Activated B cell treated with CpG ODN at 0.5 μM for 24 hours (primary cell): ENCODE measurements around the gene CCDC88C. TPM values are rescaled to one million over a fixed set of nuclear protein-coding genes. Genes with fewer than 3 reads are reported as not detected.
A peak's percentile ranks its signal among the peaks of the same experiment; 100 is the strongest.

ENCODE experiments used
- ATAC-seq: fragments of 200-7000 bp; cut with Tn5 transposase; one replicate; pipeline ENCODE4 v1.10.0; 2021; ENCODE audit warnings: low read depth, mild to moderate bottlenecking, moderate library complexity
- CTCF ChIA-PET: fragments of 350-600 bp; sonication (Branson Sonifier 250); formaldehyde crosslinking; loops from one replicate; lab custom pipeline; 2021; ENCODE audit warnings: antibody characterized with exemption; lab: Charles Lee
- POLR2A ChIA-PET: fragments of 350-600 bp; sonication (Branson Sonifier 250); formaldehyde crosslinking; loops from one replicate; lab custom pipeline; 2021; ENCODE audit warnings: antibody characterized with exemption; lab: Charles Lee
- DNase-seq: peaks from one replicate; pipeline ENCODE4 v3.0.0; 2022
- H3K27ac Mint-ChIP-seq: one replicate; pipeline ENCODE4 v1.8.0; 2020; ENCODE audit warnings: mixed read lengths
- H3K27me3 Mint-ChIP-seq: one replicate; pipeline ENCODE4 v1.8.0; 2021; ENCODE audit warnings: mixed read lengths
- H3K36me3 Mint-ChIP-seq: one replicate; pipeline ENCODE4 v1.8.0; 2021; ENCODE audit warnings: low read depth, mixed read lengths
- H3K4me1 Mint-ChIP-seq: one replicate; pipeline ENCODE4 v1.8.0; 2021; ENCODE audit warnings: mixed read lengths
- H3K4me3 Mint-ChIP-seq: one replicate; pipeline ENCODE4 v1.8.0; 2020; ENCODE audit warnings: mild to moderate bottlenecking, mixed read lengths
- H3K9me3 Mint-ChIP-seq: one replicate; pipeline ENCODE4 v1.8.0; 2020; ENCODE audit warnings: mixed read lengths
- intact Hi-C: fragments of 100-400 bp; cut with micrococcal nuclease; formaldehyde crosslinking; loops from one replicate; pipeline ENCODE4 v1.15.1; 2024
- total RNA-seq: library from RNA; stranded (reverse); gene quantifications from 2 replicates; pipeline ENCODE4 v1.2.3, GENCODE V29; 2022
- TF ChIP-seq, protein P1 (sequence below): fragments of 200-600 bp; IDR thresholded peaks from one replicate; pipeline ENCODE4 v1.8.0; 2022; ENCODE audit warnings: antibody characterized with exemption, mild to moderate bottlenecking

The CCDC88C gene
- total RNA-seq, 1 donor from 2014 or later, result 164 TPM

- POLR2A ChIA-PET, result interaction anchor here (0.5 to 5.0 kb wide), 12 partner anchors 14 to 237 kb away, joined by 3 to 52 read pairs (median 5); partner anchors contain the start of genes CCDC88C and PPP4R3A
- Mint-ChIP-seq H3K36me3 (peaks cover 35% of the 10 kb centered on the region), H3K27ac (peak overlapping the region; percentile 85), H3K4me3 (peak overlapping the region; percentile 81), H3K27me3 (no peaks in the 10 kb centered on the region), H3K9me3 (no peaks in the 10 kb centered on the region), H3K4me1 (peaks cover 93% of the 10 kb centered on the region)
- CTCF ChIA-PET, result interaction anchor here (0.8 to 2.0 kb wide), 4 partner anchors 27 to 77 kb away, joined by 3 to 11 read pairs (median 4); no protein-coding TSS in a partner anchor
- DNase-seq, result no peak
- ATAC-seq, result peak; percentile 60
- TF ChIP-seq, protein P1, sequence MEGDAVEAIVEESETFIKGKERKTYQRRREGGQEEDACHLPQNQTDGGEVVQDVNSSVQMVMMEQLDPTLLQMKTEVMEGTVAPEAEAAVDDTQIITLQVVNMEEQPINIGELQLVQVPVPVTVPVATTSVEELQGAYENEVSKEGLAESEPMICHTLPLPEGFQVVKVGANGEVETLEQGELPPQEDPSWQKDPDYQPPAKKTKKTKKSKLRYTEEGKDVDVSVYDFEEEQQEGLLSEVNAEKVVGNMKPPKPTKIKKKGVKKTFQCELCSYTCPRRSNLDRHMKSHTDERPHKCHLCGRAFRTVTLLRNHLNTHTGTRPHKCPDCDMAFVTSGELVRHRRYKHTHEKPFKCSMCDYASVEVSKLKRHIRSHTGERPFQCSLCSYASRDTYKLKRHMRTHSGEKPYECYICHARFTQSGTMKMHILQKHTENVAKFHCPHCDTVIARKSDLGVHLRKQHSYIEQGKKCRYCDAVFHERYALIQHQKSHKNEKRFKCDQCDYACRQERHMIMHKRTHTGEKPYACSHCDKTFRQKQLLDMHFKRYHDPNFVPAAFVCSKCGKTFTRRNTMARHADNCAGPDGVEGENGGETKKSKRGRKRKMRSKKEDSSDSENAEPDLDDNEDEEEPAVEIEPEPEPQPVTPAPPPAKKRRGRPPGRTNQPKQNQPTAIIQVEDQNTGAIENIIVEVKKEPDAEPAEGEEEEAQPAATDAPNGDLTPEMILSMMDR, result no peak
- intact Hi-C loops, result loop anchor here (1.0 kb wide), 1 partner anchor 22 kb away; no protein-coding TSS in a partner anchor
Measured at GRCh38 chr14:91350813-91351511, 66.7 kb downstream of the CCDC88C start.

DNA sequence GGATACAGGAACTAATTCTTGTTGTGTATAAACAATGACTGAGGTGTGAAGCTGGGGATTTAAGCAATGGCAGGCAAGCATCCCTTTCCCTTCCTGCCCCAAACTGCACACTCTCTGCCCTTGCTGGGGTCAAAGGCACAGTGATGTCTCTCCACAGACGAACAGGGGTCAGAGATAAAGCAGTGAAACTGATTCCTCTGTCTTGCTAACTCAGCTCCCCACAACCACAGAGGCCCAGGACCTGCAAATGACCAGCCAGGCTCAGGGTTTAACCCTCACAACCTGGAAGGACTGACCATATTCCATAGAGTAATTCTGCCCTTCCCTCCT is 67.2 kb downstream of the CCDC88C start:
- intact Hi-C loops, result no loop called here
- Mint-ChIP-seq H3K4me3 (peak overlapping the region; percentile 81), H3K27me3 (no peaks in the 10 kb centered on the region), H3K27ac (peak overlapping the region; percentile 85), H3K9me3 (no peaks in the 10 kb centered on the region), H3K4me1 (peaks cover 93% of the 10 kb centered on the region), H3K36me3 (peaks cover 38% of the 10 kb centered on the region)
- DNase-seq (no peak), ATAC-seq (no peak)
- ChIA-PET CTCF (interaction anchor here (0.8 to 2.0 kb wide), 5 partner anchors 19 to 77 kb away, joined by 3 to 11 read pairs (median 3); no protein-coding TSS in a partner anchor), POLR2A (interaction anchor here (0.5 to 5.0 kb wide), 12 partner anchors 14 to 236 kb away, joined by 3 to 52 read pairs (median 10); partner anchors contain the start of genes CCDC88C and PPP4R3A)
- TF ChIP-seq, protein P1, result no peak

DNA sequence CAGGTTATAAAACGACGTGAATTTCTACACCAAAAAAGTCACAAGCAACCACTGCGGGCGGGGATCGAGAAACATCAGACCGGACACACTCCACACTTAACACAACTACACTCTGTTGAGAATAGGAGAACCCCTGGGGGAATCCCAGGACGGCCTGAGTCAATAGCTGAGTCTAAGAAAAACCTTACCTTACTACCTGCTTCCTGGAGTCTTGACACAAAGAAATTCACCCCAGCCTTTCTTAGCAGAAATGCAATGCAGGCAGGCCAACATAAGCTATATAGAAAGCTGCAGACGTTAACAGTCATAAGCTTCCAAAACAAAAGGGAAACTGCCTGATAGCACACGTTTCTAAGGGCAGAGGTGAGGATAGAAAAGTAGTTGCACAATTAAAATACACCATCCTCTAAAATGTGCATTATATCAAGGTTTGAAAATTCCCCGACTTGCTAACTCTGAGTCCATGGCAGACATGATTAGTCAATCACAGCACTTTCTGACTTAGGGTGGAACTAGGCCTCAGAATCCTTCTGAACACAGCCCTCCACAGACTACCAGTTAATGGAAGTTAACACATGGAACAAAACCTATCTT is 68.0 kb downstream of the CCDC88C start:
- Mint-ChIP-seq H3K27me3 (no peaks in the 10 kb centered on the region), H3K4me3 (peak overlapping the region; percentile 62), H3K27ac (peak overlapping the region; percentile 79), H3K36me3 (peaks cover 31% of the 10 kb centered on the region), H3K9me3 (no peaks in the 10 kb centered on the region), H3K4me1 (peaks cover 92% of the 10 kb centered on the region)
- CTCF ChIA-PET, result interaction anchor here (1.0 to 2.0 kb wide), 4 partner anchors 18 to 68 kb away, joined by 3 to 11 read pairs (median 4); partner anchors contain the start of gene CCDC88C
- DNase-seq, result no peak
- POLR2A ChIA-PET, result interaction anchor here (0.9 to 5.0 kb wide), 11 partner anchors 15 to 67 kb away, joined by 4 to 52 read pairs (median 14); partner anchors contain the start of gene CCDC88C
- TF ChIP-seq, protein P1, result no peak
- ATAC-seq, result peak; percentile 55
- intact Hi-C loops, result loop anchor here (1.0 kb wide), 2 partner anchors 25 to 67 kb away; no protein-coding TSS in a partner anchor

- H3K9me3 Mint-ChIP-seq, result no peaks in the 10 kb centered on the region
- H3K27ac Mint-ChIP-seq, result peak overlapping the region; percentile 79
- peaks cover 28% of the 10 kb centered on the region for H3K36me3 Mint-ChIP-seq
- H3K4me3 Mint-ChIP-seq, result peak overlapping the region; percentile 62
- POLR2A ChIA-PET, result interaction anchor here (0.9 to 5.0 kb wide), 10 partner anchors 16 to 68 kb away, joined by 4 to 52 read pairs (median 14); partner anchors contain the start of gene CCDC88C
- H3K4me1 Mint-ChIP-seq, result peaks cover 91% of the 10 kb centered on the region
- TF ChIP-seq, protein P1, result no peak
- H3K27me3 Mint-ChIP-seq, result no peaks in the 10 kb centered on the region
- DNase-seq (no peak), ATAC-seq (no peak)
- intact Hi-C loops, result loop anchor here (1.0 kb wide), 2 partner anchors 25 to 67 kb away; no protein-coding TSS in a partner anchor
- CTCF ChIA-PET, result interaction anchor here (1.0 to 1.3 kb wide), 3 partner anchors 17 to 69 kb away, joined by 3 to 4 read pairs (median 3); partner anchors contain the start of gene CCDC88C
Measured at GRCh38 chr14:91348845-91349465, 68.7 kb downstream of the CCDC88C start.
